Panc1 (cell line): ENCODE results near the gene SPECC1. TPM values are rescaled to one million over a fixed set of nuclear protein-coding genes. Genes with fewer than 3 reads are reported as not detected.

Experiments used
- ATAC-seq: fragments of 200-7000 bp; cut with Tn5 transposase; 2 replicates; pipeline ENCODE4 v1.9.1; 2020; ENCODE audit warnings: mild to moderate bottlenecking, moderate library complexity
- BruUV-seq: library from RNA; stranded (reverse); fragments of 400-500 nt; replicated peaks from 2 replicates; lab custom pipeline; 2021; lab: Mats Ljungman, UMichigan
- CTCF ChIA-PET: fragments of 300-600 bp; sonication (Branson Sonifier 250); formaldehyde crosslinking; loops from one replicate; lab custom pipeline; 2022; ENCODE audit warnings: antibody characterized with exemption; lab: Charles Lee
- POLR2A ChIA-PET: fragments of 300-600 bp; sonication (Branson Sonifier 250); formaldehyde crosslinking; loops from one replicate; lab custom pipeline; 2022; ENCODE audit warnings: antibody characterized with exemption; lab: Charles Lee
- DNase-seq: peaks from one replicate; pipeline ENCODE4 v3.0.0-alpha.2; 2010; ENCODE audit warnings: low read depth, low spot score
- H3K27ac ChIP-seq: 2 replicates; pipeline ENCODE4 v1.5.1; 2011; ENCODE audit warnings: mild to moderate bottlenecking, low read length, inconsistent platforms
- H3K27me3 ChIP-seq: fragments of 200-500 bp; sonication (Bioruptor generic); 2 replicates; pipeline ENCODE4 v1.6.0; 2014; ENCODE audit warnings: low read length, inconsistent platforms; ENCODE audit not compliant: control insufficient read depth, insufficient read depth
- H3K36me3 ChIP-seq: fragments of 200-500 bp; sonication (Bioruptor generic); 2 replicates; pipeline ENCODE4 v1.5.1; 2014; ENCODE audit warnings: inconsistent platforms, mild to moderate bottlenecking, low read length, moderate library complexity; ENCODE audit not compliant: control insufficient read depth, insufficient read depth
- H3K4me1 ChIP-seq: 2 replicates; pipeline ENCODE4 v1.5.1; 2011; ENCODE audit warnings: inconsistent platforms, mild to moderate bottlenecking, low read length, moderate library complexity; ENCODE audit not compliant: control insufficient read depth, insufficient read depth
- H3K4me3 ChIP-seq, 2 experiments: 2 replicates each; pipeline ENCODE4 v1.5.1; 2011 to 2012; ENCODE audit warnings: low read depth in 2 of 2, low read length in 2 of 2, mild to moderate bottlenecking in 2 of 2, inconsistent platforms in 1 of 2, moderate library complexity in 1 of 2
- H3K9me3 ChIP-seq: fragments of 200-500 bp; sonication (Bioruptor generic); 2 replicates; pipeline ENCODE4 v1.5.1; 2014; ENCODE audit warnings: low read depth, mild to moderate bottlenecking, inconsistent platforms, low read length, moderate library complexity; ENCODE audit not compliant: control insufficient read depth, insufficient read depth
- POLR2AphosphoS5 ChIP-seq: IDR thresholded peaks from 2 replicates; pipeline ENCODE4 v1.6.1; 2012; ENCODE audit warnings: mild to moderate bottlenecking, low read depth, low read length, moderate library complexity
- SIN3A ChIP-seq: IDR thresholded peaks from 2 replicates; pipeline ENCODE4 v1.6.1; 2012; ENCODE audit warnings: low read depth, mild to moderate bottlenecking, low read length, moderate library complexity, borderline replicate concordance; ENCODE audit not compliant: insufficient read depth
- TCF7L2 ChIP-seq: IDR thresholded peaks from 2 replicates; pipeline ENCODE4 v1.6.1; 2011; ENCODE audit warnings: mild to moderate bottlenecking, low read depth, low read length, inconsistent platforms
- in situ Hi-C: cut with HindIII; loops from 2 replicates; pipeline ENCODE4 v1.10.0; 2016; ENCODE audit warnings: low sequenced_read_pairs, low pct_unique_long_range_greater_than_20kb
- intact Hi-C: fragments of 100-400 bp; cut with micrococcal nuclease; formaldehyde crosslinking; loops from one replicate; pipeline ENCODE4 v1.10.0; 2022; ENCODE audit not compliant: unreplicated experiment
- total RNA-seq: library from RNA; stranded (reverse); gene quantifications from one replicate; pipeline ENCODE4 v1.2.1, GENCODE V29; 2021; ENCODE audit not compliant: unreplicated experiment
- TF ChIP-seq, protein P1 (sequence below), 2 experiments: IDR thresholded peaks; 2 replicates each; pipeline ENCODE4 v1.6.1; 2011 to 2012; ENCODE audit warnings: low read depth in 2 of 2, control low read depth in 1 of 2, low read length in 1 of 2, mild to moderate bottlenecking in 1 of 2, moderate library complexity in 1 of 2; ENCODE audit not compliant: insufficient read depth in 1 of 2
- TF ChIP-seq, protein P2 (sequence below): fragments of 450-650 bp; IDR thresholded peaks from 2 replicates; pipeline ENCODE4 v1.5.1; 2017; ENCODE audit warnings: mild to moderate bottlenecking

The SPECC1 gene
- total RNA-seq, 1 experiment from 2014 or later = 80.8 TPM

DNA sequence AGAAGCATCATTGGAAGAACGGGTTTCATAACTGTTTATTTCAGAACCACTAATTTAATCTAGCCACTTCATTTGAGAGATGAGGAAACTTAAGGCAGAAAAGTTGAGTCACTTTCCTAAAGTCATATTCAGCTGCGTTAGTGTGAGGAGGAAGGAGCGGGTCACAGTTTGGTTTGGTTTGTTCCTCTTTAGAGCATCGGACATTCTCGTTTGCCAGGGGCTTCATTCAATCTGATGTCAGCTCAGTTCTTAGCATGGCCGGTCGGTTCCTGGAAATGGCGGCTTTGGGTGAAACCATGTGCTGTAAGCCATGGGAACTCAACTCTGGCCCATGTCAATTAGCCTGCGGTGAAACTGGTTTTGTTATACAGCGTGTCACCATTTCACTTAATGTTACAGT is 271.7 kb downstream of the SPECC1 start:
- Histone ChIP-seq H3K36me3 (no peaks in the 10 kb centered on the region), H3K27ac (no peak overlapping the region), H3K4me3 (no peak overlapping the region), H3K9me3 (no peaks in the 10 kb centered on the region), H3K4me1 (no peaks in the 10 kb centered on the region), H3K27me3 (no peaks in the 10 kb centered on the region)
- ChIA-PET POLR2A (no interaction called here), CTCF (no interaction called here)
- TF ChIP-seq TCF7L2 = no peak
- TF ChIP-seq, protein P1, sequence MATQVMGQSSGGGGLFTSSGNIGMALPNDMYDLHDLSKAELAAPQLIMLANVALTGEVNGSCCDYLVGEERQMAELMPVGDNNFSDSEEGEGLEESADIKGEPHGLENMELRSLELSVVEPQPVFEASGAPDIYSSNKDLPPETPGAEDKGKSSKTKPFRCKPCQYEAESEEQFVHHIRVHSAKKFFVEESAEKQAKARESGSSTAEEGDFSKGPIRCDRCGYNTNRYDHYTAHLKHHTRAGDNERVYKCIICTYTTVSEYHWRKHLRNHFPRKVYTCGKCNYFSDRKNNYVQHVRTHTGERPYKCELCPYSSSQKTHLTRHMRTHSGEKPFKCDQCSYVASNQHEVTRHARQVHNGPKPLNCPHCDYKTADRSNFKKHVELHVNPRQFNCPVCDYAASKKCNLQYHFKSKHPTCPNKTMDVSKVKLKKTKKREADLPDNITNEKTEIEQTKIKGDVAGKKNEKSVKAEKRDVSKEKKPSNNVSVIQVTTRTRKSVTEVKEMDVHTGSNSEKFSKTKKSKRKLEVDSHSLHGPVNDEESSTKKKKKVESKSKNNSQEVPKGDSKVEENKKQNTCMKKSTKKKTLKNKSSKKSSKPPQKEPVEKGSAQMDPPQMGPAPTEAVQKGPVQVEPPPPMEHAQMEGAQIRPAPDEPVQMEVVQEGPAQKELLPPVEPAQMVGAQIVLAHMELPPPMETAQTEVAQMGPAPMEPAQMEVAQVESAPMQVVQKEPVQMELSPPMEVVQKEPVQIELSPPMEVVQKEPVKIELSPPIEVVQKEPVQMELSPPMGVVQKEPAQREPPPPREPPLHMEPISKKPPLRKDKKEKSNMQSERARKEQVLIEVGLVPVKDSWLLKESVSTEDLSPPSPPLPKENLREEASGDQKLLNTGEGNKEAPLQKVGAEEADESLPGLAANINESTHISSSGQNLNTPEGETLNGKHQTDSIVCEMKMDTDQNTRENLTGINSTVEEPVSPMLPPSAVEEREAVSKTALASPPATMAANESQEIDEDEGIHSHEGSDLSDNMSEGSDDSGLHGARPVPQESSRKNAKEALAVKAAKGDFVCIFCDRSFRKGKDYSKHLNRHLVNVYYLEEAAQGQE (IDR thresholded peaks at IDR 0.05; ENCODE audit: insufficient read depth in 1 of 2, low read depth in 2 of 2, low read length in 1 of 2) = no peak
- no peak for TF ChIP-seq POLR2AphosphoS5
- TF ChIP-seq, protein P2, sequence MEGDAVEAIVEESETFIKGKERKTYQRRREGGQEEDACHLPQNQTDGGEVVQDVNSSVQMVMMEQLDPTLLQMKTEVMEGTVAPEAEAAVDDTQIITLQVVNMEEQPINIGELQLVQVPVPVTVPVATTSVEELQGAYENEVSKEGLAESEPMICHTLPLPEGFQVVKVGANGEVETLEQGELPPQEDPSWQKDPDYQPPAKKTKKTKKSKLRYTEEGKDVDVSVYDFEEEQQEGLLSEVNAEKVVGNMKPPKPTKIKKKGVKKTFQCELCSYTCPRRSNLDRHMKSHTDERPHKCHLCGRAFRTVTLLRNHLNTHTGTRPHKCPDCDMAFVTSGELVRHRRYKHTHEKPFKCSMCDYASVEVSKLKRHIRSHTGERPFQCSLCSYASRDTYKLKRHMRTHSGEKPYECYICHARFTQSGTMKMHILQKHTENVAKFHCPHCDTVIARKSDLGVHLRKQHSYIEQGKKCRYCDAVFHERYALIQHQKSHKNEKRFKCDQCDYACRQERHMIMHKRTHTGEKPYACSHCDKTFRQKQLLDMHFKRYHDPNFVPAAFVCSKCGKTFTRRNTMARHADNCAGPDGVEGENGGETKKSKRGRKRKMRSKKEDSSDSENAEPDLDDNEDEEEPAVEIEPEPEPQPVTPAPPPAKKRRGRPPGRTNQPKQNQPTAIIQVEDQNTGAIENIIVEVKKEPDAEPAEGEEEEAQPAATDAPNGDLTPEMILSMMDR = no peak
- no peak for TF ChIP-seq SIN3A
- in situ Hi-C loops (no loop called here), intact Hi-C loops (no loop called here)
- BruUV-seq = no TSS peak
- no peak for DNase-seq
- ATAC-seq = no peak

DNA sequence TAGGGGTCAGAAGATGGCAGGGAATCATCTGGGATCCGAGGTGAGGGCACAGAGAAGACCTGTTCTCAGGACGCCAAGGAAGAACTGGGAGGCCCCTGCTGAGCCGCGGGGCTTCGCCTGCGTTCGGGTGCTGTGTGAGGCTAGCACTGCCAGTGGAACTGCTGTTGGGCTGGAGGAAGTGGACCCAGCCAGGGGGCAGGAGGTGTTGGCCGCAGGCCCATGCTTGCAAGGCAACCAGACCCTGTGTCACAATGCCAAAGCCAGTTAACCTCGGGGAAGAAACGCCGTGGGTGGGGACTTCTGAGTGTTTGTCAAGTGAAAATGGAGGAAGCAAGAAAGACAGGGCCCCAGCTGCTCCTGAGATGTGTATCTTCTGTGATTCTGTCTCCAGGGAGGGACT is 272.7 kb downstream of the SPECC1 start:
- no peak overlapping the region for H3K27ac ChIP-seq
- intact Hi-C loops = no loop called here
- no peak for ATAC-seq
- H3K4me3 ChIP-seq = no peak overlapping the region
- no peak for DNase-seq
- no peaks in the 10 kb centered on the region for H3K9me3 ChIP-seq
- in situ Hi-C loops = no loop called here
- no peaks in the 10 kb centered on the region; the same call in 1 of the 2 replicates for H3K36me3 ChIP-seq
- H3K27me3 ChIP-seq = no peaks in the 10 kb centered on the region
- TF ChIP-seq SIN3A = no peak
- no peak for TF ChIP-seq POLR2AphosphoS5
- no peak for TF ChIP-seq TCF7L2
- TF ChIP-seq, protein P2 = no peak
- TF ChIP-seq, protein P1 (IDR thresholded peaks at IDR 0.05; ENCODE audit: insufficient read depth in 1 of 2, low read depth in 2 of 2, low read length in 1 of 2) = no peak
- H3K4me1 ChIP-seq = no peaks in the 10 kb centered on the region
- BruUV-seq = no TSS peak
- ChIA-PET CTCF (no interaction called here), POLR2A (no interaction called here)
